HK-2 (cell line): Measurements from ENCODE around the gene MTURN.

Experiments
- DNase-seq: peaks from one replicate; pipeline ENCODE4 v3.0.0-alpha.2; 2018; ENCODE audit not compliant: unreplicated experiment

Gene MTURN

DNA sequence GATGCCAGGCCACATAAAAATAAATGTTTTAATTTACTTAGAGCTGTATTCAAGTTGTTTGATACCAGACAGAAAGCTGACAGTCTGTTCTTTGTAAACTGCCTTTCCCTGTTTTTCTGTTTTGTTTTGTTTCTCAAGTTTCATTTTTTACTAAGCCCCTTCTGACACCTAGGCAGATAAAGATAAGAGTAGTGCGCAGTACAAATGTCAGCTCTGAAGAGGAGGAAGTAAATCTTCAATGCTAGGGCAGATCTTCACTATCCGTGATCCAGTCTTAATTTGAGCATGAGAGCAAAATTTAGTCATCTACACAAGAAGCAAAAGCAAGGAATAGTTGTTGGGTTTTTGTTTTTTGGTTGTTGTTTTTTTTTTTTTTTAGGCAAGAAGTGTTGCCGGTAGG lies 27.3 kb downstream of the MTURN start:
- no peak for DNase-seq

DNA sequence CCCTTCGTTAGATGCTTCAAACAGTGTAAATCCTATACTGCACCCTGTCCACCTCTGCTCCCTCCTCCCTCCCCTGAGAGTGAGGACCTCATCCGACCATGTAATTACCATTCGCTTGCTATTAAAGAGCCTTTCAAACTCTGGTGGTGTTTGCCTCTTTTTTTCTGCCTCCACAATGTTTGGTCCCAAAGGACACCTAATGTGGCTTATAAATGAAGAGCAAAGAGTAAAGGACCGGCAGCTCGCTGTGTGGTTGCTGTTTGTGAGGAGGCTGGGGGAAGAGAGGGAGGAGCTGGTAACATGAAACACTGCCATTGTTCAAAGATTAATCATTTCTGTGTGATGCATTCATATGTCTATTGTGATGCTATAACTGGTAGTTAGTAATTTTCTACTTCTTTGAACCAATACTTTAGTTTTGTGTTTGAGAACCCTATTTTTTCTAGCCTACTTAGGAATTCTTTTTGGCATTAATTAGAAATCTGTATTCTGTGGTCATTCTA lies 27.9 kb downstream of the MTURN start:
- DNase-seq = no peak

- no peak for DNase-seq
Measured at GRCh38 chr7:30163231-30163894, 28.6 kb downstream of the MTURN start.

- DNase-seq = no peak
Measured at GRCh38 chr7:30164567-30164966, 29.8 kb downstream of the MTURN start.

- DNase-seq = no peak
Measured at GRCh38 chr7:30165590-30165989, 30.8 kb downstream of the MTURN start.

GRCh38 chr7:30166155-30166840 lies 31.5 kb downstream of the MTURN start:
- DNase-seq = no peak

DNA sequence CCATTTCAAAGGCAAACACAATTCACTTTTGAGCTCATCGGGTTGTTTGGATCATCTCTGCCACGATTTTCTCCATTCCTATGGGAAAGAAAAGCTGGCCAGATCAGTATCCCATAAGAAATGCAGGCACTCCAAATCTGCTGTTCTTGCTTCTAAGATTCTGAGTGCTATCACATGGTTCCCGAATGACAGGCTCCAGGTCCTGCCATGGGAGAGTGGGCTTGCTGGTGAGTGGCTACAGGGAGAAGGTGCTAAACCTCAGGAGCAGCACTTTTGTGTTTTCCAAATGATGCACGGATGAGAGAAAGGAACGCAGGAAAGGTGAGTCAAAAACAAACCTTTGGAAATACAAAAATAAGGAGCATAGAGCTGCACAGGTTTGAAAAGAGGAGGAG lies 32.1 kb downstream of the MTURN start:
- DNase-seq = no peak

DNA sequence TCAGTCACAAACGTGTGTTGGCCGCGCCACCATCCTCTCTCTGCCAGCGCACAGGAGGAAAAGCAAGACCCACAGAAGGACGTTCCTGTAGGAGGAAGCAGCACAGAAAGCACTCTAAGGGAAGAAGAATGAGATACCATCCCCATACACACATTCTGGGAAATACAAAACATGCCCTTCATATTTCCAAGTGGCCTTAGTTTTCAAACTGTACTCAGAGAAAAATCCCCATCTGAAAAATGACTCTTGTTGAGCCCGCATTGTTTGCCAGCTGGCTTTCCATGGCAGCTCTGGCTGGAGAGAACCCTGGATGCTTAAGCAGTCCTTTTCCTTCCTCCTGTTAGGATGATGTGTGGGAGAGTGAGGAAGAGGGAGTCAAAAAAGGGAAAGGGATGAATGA lies 33.1 kb downstream of the MTURN start:
- DNase-seq = no peak

- no peak for DNase-seq
Measured at GRCh38 chr7:30168835-30169573, 34.2 kb downstream of the MTURN start.

- no peak for DNase-seq
Measured at GRCh38 chr7:30169579-30169978, 34.8 kb downstream of the MTURN start.

GRCh38 chr7:30170476-30171205 lies 35.9 kb downstream of the MTURN start:
- DNase-seq = no peak

GRCh38 chr7:30171766-30172447 lies 37.1 kb downstream of the MTURN start:
- DNase-seq = no peak

DNA sequence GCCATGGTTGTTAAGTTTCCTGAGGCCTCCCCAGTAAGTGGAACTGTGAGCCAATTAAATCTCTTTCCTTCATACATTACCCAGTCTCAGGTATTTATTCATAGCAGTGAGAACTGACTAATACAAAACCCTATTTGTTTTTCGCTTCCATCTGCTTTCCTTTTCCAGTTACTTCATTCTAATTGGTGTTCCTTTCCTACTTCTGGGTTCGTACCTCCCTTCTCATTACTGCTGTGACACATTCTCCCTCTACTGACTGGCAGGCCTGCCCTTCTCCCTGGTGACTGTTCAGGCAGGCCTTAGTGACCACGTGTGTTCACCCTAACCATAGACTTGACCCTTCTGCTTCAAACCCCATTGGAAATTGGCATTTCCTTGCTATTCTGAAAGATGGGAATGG lies 37.7 kb downstream of the MTURN start:
- no peak for DNase-seq

DNA sequence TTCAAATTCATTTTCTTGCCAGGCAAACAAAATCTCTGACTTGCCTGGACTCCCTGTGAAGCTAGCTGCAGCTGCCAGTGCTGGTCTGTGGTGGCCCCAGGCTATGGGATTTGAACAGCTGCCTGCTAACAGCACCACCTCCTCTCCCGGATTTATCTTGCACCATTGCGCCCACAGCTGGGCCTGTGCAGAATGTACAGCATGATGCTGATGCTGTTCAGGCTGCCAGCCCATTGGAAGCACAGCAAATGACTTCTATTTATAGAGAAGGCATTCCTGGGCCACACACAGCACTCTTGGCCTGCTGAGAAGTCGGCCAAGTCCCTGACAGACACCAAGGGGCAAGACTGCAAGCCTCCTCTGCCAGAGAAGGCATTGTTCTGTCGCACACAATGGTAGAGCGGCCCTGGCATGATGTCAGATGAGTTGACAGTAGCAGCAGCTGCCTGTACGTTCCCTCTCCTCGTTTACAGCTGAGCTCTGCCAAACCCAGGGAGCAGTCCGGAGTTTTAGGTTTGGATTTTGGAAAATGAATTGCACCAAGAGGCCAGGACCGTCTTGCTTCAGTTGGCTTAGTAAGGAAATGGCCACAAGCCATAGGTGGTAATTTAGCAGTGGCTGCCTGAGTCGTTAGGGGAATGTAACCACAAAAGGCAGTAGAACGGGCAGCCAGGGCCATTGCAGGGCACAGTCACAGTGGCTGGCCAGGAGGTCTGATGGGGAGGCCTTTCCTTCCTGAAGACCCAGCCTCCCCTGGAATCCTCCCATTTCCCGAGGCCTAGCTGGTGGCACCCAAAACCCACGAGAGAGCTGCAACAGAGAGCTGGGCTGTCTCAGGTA lies 38.5 kb downstream of the MTURN start:
- DNase-seq = no peak

DNA sequence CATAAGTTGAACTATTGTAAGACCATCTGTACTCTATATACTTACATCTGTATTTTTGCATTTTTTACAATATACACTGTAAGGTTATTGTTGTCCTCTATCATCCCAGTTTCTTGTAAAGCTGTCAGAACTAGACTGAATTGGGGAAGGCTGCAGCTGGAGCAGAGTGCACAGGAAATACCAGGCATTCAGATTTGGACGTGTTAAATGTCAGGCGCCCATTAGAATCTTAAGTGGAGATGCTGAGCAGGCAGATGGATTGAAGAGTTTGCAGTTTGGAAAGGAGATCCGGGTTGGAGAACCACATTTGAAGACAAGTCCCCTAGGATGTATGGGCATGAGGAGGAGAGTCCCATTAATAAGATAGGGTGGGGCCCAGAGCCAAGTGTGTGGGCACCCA lies 40.4 kb downstream of the MTURN start:
- no peak for DNase-seq

DNA sequence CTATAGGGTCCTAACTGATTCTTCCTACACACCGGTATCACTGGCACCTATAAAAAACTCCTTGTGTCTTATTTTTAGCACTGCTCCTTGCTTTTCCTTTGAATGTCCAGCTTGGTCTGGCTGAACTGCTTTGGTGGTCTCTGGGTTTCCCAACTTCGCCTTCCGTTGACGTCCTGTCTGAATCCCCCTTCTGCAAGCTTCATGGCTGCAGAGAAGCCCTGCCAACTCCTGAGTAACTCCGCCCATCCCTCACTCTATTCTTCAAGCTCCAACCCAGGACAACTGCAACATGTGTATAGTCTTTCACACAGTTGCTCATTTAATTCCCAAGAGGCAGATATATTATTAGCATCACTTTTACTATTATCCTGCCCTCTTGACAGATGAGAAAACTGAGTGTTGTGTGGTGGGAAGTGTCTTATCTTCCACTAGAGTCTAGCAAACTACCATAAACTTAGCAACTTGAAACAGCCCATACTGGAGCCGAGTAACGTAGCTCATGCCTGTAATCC lies 40.9 kb downstream of the MTURN start:
- DNase-seq = no peak

DNA sequence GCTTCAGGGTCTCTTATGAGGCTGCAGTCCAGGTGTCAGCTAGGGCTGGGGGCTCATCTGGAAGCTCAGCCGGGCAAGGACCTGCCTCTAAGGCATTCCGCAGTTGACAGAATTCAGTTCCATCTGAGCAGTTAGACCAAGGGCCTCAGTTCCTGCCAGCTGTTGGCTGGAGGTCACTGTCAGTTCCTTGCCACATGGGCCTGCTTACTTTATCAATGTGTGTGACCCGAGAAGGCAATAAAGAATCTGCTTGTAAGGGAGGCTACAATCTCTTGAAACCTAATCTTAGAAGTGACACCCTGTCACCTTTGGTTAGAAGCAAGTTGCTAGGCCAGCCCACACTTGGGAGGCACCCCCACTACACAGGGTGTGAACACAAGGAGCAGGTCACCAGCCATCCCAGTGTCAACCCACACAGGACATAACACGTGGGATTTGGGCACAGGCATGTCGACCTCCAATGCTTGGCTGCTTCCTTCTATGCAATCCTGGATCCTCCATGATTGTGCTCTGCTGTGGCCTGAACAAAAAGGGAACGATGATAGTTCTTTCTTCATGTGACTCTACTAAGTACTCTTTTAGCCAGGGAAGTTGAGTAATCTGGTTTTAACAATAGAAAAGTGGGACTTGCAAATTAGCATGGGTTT lies 41.8 kb downstream of the MTURN start:
- DNase-seq = no peak

DNA sequence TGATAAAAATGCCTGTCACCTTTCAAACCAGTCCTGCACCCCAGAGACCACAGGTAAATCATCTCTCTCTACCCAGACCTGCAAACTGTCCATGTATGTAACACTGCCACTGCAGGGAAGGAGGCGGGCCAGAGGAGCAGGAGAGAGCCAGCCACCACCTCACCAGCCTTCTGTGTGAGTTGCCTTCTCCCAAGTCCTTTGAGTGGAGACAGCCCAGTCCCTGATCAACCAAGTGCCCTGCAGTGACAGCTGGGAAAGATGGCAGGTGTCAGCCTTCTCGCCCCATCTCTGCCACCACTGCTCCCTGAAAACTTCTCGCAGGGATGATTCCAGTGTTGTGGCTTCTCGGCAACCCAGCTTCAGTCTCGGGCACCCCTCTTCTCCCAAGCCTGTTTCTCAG lies 42.4 kb downstream of the MTURN start:
- no peak for DNase-seq

DNA sequence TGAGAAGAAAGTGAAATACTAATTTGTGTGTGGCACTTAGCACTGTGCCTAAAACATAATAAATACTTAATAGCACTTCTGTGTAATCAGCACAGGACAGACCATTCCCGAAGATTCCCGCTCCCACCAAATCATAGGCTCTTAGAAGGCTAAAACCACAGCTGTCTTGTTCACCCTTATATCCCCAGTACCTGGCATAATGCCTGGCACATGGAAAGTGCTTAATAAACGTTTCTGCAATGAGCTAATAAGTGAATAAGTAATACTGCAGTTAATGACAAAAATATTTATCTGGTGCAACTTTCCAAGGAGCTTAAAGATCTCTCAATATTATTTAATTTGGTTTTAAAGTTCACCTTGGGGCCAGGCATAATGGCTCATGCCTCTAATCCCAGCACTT lies 43.2 kb downstream of the MTURN start:
- DNase-seq = no peak
